K562 (cell line): ENCODE data around the gene FRRS1.

Experiments used
- CBX5 ChIP-seq: IDR thresholded peaks from 2 replicates; pipeline ENCODE4 v1.6.1; 2014; ENCODE audit warnings: low read depth, borderline replicate concordance
- CTCF ChIP-seq, 3 experiments: IDR thresholded peaks in 2 of 3; conservative IDR thresholded peaks in 1 of 3; 2 replicates each; pipeline ENCODE4 v1.5.1; 2011 to 2012; ENCODE audit warnings: low read length in 3 of 3, mild to moderate bottlenecking in 3 of 3, control low read depth in 2 of 3, improper control_type of control experiment in 1 of 3, inconsistent platforms in 1 of 3, low read depth in 1 of 3, mixed read lengths in 1 of 3, moderate library complexity in 1 of 3; ENCODE audit not compliant: insufficient read depth in 2 of 3
- JUND ChIP-seq, 2 experiments: IDR thresholded peaks; 2 replicates in 1 of 2; 3 replicates in 1 of 2; pipeline ENCODE4 v1.6.1; 2011; ENCODE audit warnings: borderline replicate concordance in 2 of 2, low read depth in 2 of 2, low read length in 2 of 2, improper control_type of control experiment in 1 of 2, missing biosample characterization in 1 of 2, missing genetic modification characterization in 1 of 2, missing genetic modification reagents in 1 of 2
- RFX5 ChIP-seq: IDR thresholded peaks from 2 replicates; pipeline ENCODE4 v1.6.1; 2011; ENCODE audit warnings: low read depth, mild to moderate bottlenecking, improper control_type of control experiment, low read length
- ZNF668 ChIP-seq: fragments of 250-450 bp; sonication (Bioruptor Pico); IDR thresholded peaks from 2 replicates; pipeline ENCODE4 v1.8.0; 2022; ENCODE audit warnings: mild to moderate bottlenecking, inconsistent platforms

DNA sequence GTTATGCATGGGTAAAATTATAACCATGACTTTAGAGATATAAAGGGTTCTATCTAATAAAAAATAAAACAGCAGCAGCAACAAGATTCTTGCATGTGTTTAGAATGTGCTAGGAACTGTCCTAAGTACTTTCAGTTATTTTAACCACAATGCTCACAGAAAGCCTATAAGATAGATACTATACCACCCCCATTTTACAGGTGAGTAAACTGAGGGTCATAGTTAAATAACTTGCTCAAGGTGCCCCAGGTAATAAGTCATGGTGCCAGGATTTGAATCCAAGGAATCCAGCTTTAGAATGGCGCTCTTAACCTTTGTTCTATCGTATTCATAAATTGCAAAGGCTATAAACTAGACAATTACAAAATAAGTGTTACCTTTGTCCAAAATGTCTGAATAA lies 53.4 kb downstream of the FRRS1 start:
- no peak for TF ChIP-seq RFX5
- TF ChIP-seq CTCF (IDR thresholded peaks at IDR 0.05 in 2 of 3, conservative IDR thresholded peaks at IDR 0.05 in 1 of 3; ENCODE audit: insufficient read depth in 2 of 3, low read depth in 1 of 3, low read length in 3 of 3) = no peak
- no peak for TF ChIP-seq CBX5
- no peak for TF ChIP-seq ZNF668
- TF ChIP-seq JUND (IDR thresholded peaks at IDR 0.05; ENCODE audit: borderline replicate concordance, low read depth, low read length) = no peak
- no peak for TF ChIP-seq JUND (tag; IDR thresholded peaks at IDR 0.05; ENCODE audit: borderline replicate concordance, low read depth, low read length)
